Activated CD8-positive, alpha-beta memory T cell treated with anti-CD3 and anti-CD28 coated beads, Interleukin-2, amount 50 U/mL, for 24 hours (primary cell): ENCODE measurements around the gene COPB2.

ENCODE experiments used
- DNase-seq: peaks from one replicate; pipeline ENCODE4 v3.0.0-alpha.2; 2020; ENCODE audit errors: extremely low read depth

Gene COPB2

GRCh38 chr3:139327861-139328260 is 61.6 kb downstream of the COPB2 start:
- DNase-seq, result no peak

- no peak for DNase-seq
These were observed 62.2 kb downstream of the COPB2 start for GRCh38 chr3:139327231-139327630.

- DNase-seq, result no peak
These were observed 62.7 kb downstream of the COPB2 start for GRCh38 chr3:139326707-139327106.

GRCh38 chr3:139326131-139326530 is 63.3 kb downstream of the COPB2 start:
- DNase-seq, result no peak

GRCh38 chr3:139325551-139325950 is 63.9 kb downstream of the COPB2 start:
- DNase-seq, result no peak

- DNase-seq, result no peak
These were observed 65.0 kb downstream of the COPB2 start for GRCh38 chr3:139324456-139324855.

GRCh38 chr3:139323146-139323545 is 66.3 kb downstream of the COPB2 start:
- DNase-seq, result no peak

GRCh38 chr3:139322346-139322745 is 67.1 kb downstream of the COPB2 start:
- no peak for DNase-seq

- no peak for DNase-seq
These were observed 68.7 kb downstream of the COPB2 start for GRCh38 chr3:139320551-139321309.

GRCh38 chr3:139319428-139320402 is 69.7 kb downstream of the COPB2 start:
- DNase-seq, result no peak

GRCh38 chr3:139318826-139319225 is 70.6 kb downstream of the COPB2 start:
- no peak for DNase-seq

GRCh38 chr3:139318431-139318816 is 71.0 kb downstream of the COPB2 start:
- DNase-seq, result no peak

GRCh38 chr3:139317660-139318430 is 71.6 kb downstream of the COPB2 start:
- DNase-seq, result no peak

- DNase-seq, result no peak
These were observed 72.2 kb downstream of the COPB2 start for GRCh38 chr3:139317215-139317614.

- no peak for DNase-seq
These were observed 75.5 kb downstream of the COPB2 start for GRCh38 chr3:139313921-139314320.

GRCh38 chr3:139312959-139313358 is 76.5 kb downstream of the COPB2 start:
- DNase-seq, result no peak

- no peak for DNase-seq
These were observed 77.0 kb downstream of the COPB2 start for GRCh38 chr3:139312416-139312815.

GRCh38 chr3:139311557-139311956 is 77.9 kb downstream of the COPB2 start:
- no peak for DNase-seq

GRCh38 chr3:139310474-139310933 is 78.9 kb downstream of the COPB2 start:
- no peak for DNase-seq

GRCh38 chr3:139309880-139310279 is 79.6 kb downstream of the COPB2 start:
- no peak for DNase-seq

- no peak for DNase-seq
These were observed 80.3 kb downstream of the COPB2 start for GRCh38 chr3:139309061-139309591.

GRCh38 chr3:139308560-139308959 is 80.9 kb downstream of the COPB2 start:
- DNase-seq, result no peak
